A673 (cell line): ENCODE results near the gene ZNF367. TPM values are rescaled to one million over a fixed set of nuclear protein-coding genes. Genes with fewer than 3 reads are reported as not detected.

ENCODE experiments used
- BruUV-seq: library from RNA; stranded (reverse); fragments of 400-500 nt; replicated peaks from 2 replicates; lab custom pipeline; 2021; lab: Mats Ljungman, UMichigan
- CTCF ChIA-PET: fragments of 300-600 bp; sonication (Branson Sonifier 250); formaldehyde crosslinking; loops from one replicate; lab custom pipeline; 2022; ENCODE audit warnings: antibody characterized with exemption; lab: Charles Lee
- POLR2A ChIA-PET: fragments of 300-600 bp; sonication (Branson Sonifier 250); formaldehyde crosslinking; loops from one replicate; lab custom pipeline; 2022; ENCODE audit warnings: antibody characterized with exemption; ENCODE audit not compliant: low non-redundant PET; lab: Charles Lee
- DNase-seq: peaks from one replicate; pipeline ENCODE4 v3.0.0-alpha.2; 2015; ENCODE audit warnings: low spot score
- H3K27ac ChIP-seq: fragments of 200-600 bp; sonication (generic); 2 replicates; pipeline ENCODE4 v1.5.1; 2016; ENCODE audit warnings: mixed run types, low read depth, mild to moderate bottlenecking, mixed read lengths, antibody characterized with exemption, low read length; ENCODE audit not compliant: poor library complexity, severe bottlenecking
- H3K27me3 ChIP-seq: fragments of 200-600 bp; sonication (generic); replicated peaks from 2 replicates; pipeline ENCODE4 v1.6.1; 2017; ENCODE audit warnings: mixed run types, low read depth, mild to moderate bottlenecking, mixed read lengths, antibody characterized with exemption, low read length; ENCODE audit not compliant: insufficient read depth, poor library complexity
- H3K36me3 ChIP-seq: fragments of 200-600 bp; sonication (generic); 2 replicates; pipeline ENCODE4 v1.6.1; 2016; ENCODE audit warnings: mixed run types, mild to moderate bottlenecking, mixed read lengths, antibody characterized with exemption, low read length; ENCODE audit not compliant: insufficient read depth, poor library complexity, severe bottlenecking
- H3K4me1 ChIP-seq: fragments of 200-600 bp; sonication (generic); 2 replicates; pipeline ENCODE4 v1.6.1; 2017; ENCODE audit warnings: mixed run types, mild to moderate bottlenecking, mixed read lengths, antibody characterized with exemption, low read length; ENCODE audit not compliant: insufficient read depth, poor library complexity, severe bottlenecking
- H3K4me3 ChIP-seq: fragments of 200-600 bp; sonication (generic); 2 replicates; pipeline ENCODE4 v1.5.1; 2016; ENCODE audit warnings: low read depth, mixed run types, mild to moderate bottlenecking, mixed read lengths, low read length; ENCODE audit not compliant: poor library complexity, severe bottlenecking
- H3K9me3 ChIP-seq: fragments of 200-600 bp; sonication (generic); 2 replicates; pipeline ENCODE4 v1.6.1; 2016; ENCODE audit warnings: mixed run types, low read depth, mild to moderate bottlenecking, mixed read lengths, antibody characterized with exemption, low read length; ENCODE audit not compliant: poor library complexity, severe bottlenecking
- CTCF ChIP-seq: fragments of 300-800, 200-600 bp; sonication (generic); conservative IDR thresholded peaks from 2 replicates; pipeline ENCODE4 v1.5.1; 2017; ENCODE audit warnings: low read depth, mild to moderate bottlenecking, antibody characterized with exemption, low read length, moderate library complexity, mixed read lengths
- EZH2 ChIP-seq: fragments of 200-600 bp; sonication (generic); IDR thresholded peaks from 2 replicates; pipeline ENCODE4 v1.6.1; 2017; ENCODE audit warnings: borderline replicate concordance, low read depth, mild to moderate bottlenecking, mixed read lengths, antibody characterized with exemption, low read length; ENCODE audit not compliant: poor library complexity, severe bottlenecking
- intact Hi-C: fragments of 100-400 bp; cut with micrococcal nuclease; formaldehyde crosslinking; loops from one replicate; pipeline ENCODE4 v1.10.0; 2022; ENCODE audit not compliant: unreplicated experiment
- total RNA-seq: library from RNA; stranded (reverse); gene quantifications from 2 replicates; pipeline ENCODE4 v1.2.3, GENCODE V29; 2021

ZNF367 gene
- total RNA-seq, 1 experiment from 2014 or later, result 14.6 TPM

- intact Hi-C loops, result no loop called here
- DNase-seq, result no peak
- ChIA-PET POLR2A (no interaction called here), CTCF (interaction anchor here (0.7 kb wide), 1 partner anchor 8 kb away, joined by 3 read pairs; no protein-coding TSS in a partner anchor)
- H3K27me3 ChIP-seq, result no peaks in the 10 kb centered on the region
- H3K9me3 ChIP-seq, result no peaks in the 10 kb centered on the region
- TF ChIP-seq CTCF, result no peak
- no peak for TF ChIP-seq EZH2
- no peak overlapping the region for H3K27ac ChIP-seq
- BruUV-seq, result no TSS peak
- no peak overlapping the region for H3K4me3 ChIP-seq
- no peaks in the 10 kb centered on the region for H3K4me1 ChIP-seq
- no peaks in the 10 kb centered on the region for H3K36me3 ChIP-seq
These were observed 22.6 kb upstream of the ZNF367 start for GRCh38 chr9:96440671-96441199.

GRCh38 chr9:96437454-96437853 lies 19.3 kb upstream of the ZNF367 start:
- ChIA-PET CTCF (no interaction called here), POLR2A (no interaction called here)
- Histone ChIP-seq H3K27me3 (no peaks in the 10 kb centered on the region), H3K27ac (no peak overlapping the region), H3K9me3 (no peaks in the 10 kb centered on the region), H3K4me1 (no peaks in the 10 kb centered on the region), H3K4me3 (no peak overlapping the region), H3K36me3 (no peaks in the 10 kb centered on the region)
- intact Hi-C loops, result no loop called here
- DNase-seq, result no peak
- no peak for TF ChIP-seq CTCF
- TF ChIP-seq EZH2, result no peak
- no TSS peak for BruUV-seq

GRCh38 chr9:96436456-96437126 lies 18.4 kb upstream of the ZNF367 start:
- H3K4me3 ChIP-seq, result no peak overlapping the region
- BruUV-seq, result no TSS peak
- no peaks in the 10 kb centered on the region for H3K36me3 ChIP-seq
- no peak for TF ChIP-seq CTCF
- no peak for TF ChIP-seq EZH2
- H3K4me1 ChIP-seq, result no peaks in the 10 kb centered on the region
- H3K9me3 ChIP-seq, result no peaks in the 10 kb centered on the region
- POLR2A ChIA-PET, result no interaction called here
- CTCF ChIA-PET, result no interaction called here
- intact Hi-C loops, result no loop called here
- DNase-seq, result no peak
- H3K27ac ChIP-seq, result no peak overlapping the region
- no peaks in the 10 kb centered on the region for H3K27me3 ChIP-seq
